ENCODE measurements around the gene NUTM2F. TPM values are rescaled to one million over a fixed set of nuclear protein-coding genes. Genes with fewer than 3 reads are reported as not detected.

NUTM2F gene
- total RNA-seq, 4 donors from 2014 or later, result not detected

GRCh38 chr9:94298949-94299599, 29.4 kb downstream of the NUTM2F start:
- H3K4me3 ChIP-seq, result no peak overlapping the region
- intact Hi-C loops (cut with DNase I), result no loop called here
- TF ChIP-seq EP300 (IDR thresholded peaks at IDR 0.05) (no peak), POLR2AphosphoS5 (IDR thresholded peaks at IDR 0.05) (no peak), POLR2A (IDR thresholded peaks at IDR 0.05; ENCODE audit: low read depth) (no peak), CTCF (IDR thresholded peaks at IDR 0.05) (no peak)
- peak overlapping the region in 1 of 4 donors; percentile 40 for H3K27ac ChIP-seq (replicated peaks in 1 of 4)
- H3K9me3 ChIP-seq, result no peaks in the 10 kb centered on the region
- DNase-seq (ENCODE audit: extremely low spot score), result no peak
- H3K4me1 ChIP-seq, result peaks cover 0 to 6% (median 0%) of the 10 kb centered on the region in 4 donors
- 81% methylated on average over 9 of the region's 9 CpGs for WGBS
- peaks cover 4 to 29% (median 17%) of the 10 kb centered on the region in 4 donors for H3K36me3 ChIP-seq
- no peaks in the 10 kb centered on the region for H3K27me3 ChIP-seq

GRCh38 chr9:94289691-94290090, 38.8 kb downstream of the NUTM2F start:
- intact Hi-C loops (cut with DNase I), result no loop called here
- no peak for DNase-seq (ENCODE audit: extremely low spot score)
- TF ChIP-seq EP300 (IDR thresholded peaks at IDR 0.05), result no peak
- no peak for TF ChIP-seq CTCF (IDR thresholded peaks at IDR 0.05)
- TF ChIP-seq POLR2AphosphoS5 (IDR thresholded peaks at IDR 0.05), result no peak
- no peak for TF ChIP-seq POLR2A (IDR thresholded peaks at IDR 0.05; ENCODE audit: low read depth)
- Histone ChIP-seq H3K4me1 (peaks cover 0 to 14% (median 13%) of the 10 kb centered on the region in 4 donors), H3K4me3 (no peak overlapping the region), H3K27me3 (no peaks in the 10 kb centered on the region), H3K9me3 (no peaks in the 10 kb centered on the region), H3K27ac (replicated peaks in 1 of 4) (no peak overlapping the region), H3K36me3 (peaks cover 15 to 30% (median 22%) of the 10 kb centered on the region in 4 donors)
- 87% methylated on average over 2 of the region's 2 CpGs for whole genome bisulfite sequencing

- 77% methylated on average over 7 of the region's 7 CpGs for WGBS
- H3K27ac ChIP-seq (replicated peaks in 1 of 4), result peak overlapping the region in 3 of 4 donors; percentile 8 to 61 (median 28)
- TF ChIP-seq EP300 (IDR thresholded peaks at IDR 0.05) (no peak), POLR2A (IDR thresholded peaks at IDR 0.05; ENCODE audit: low read depth) (no peak), CTCF (IDR thresholded peaks at IDR 0.05) (no peak), POLR2AphosphoS5 (IDR thresholded peaks at IDR 0.05) (no peak)
- H3K4me1 ChIP-seq, result peaks cover 0 to 14% (median 13%) of the 10 kb centered on the region in 4 donors
- H3K9me3 ChIP-seq, result no peaks in the 10 kb centered on the region
- H3K4me3 ChIP-seq, result no peak overlapping the region
- H3K27me3 ChIP-seq, result no peaks in the 10 kb centered on the region
- intact Hi-C loops (cut with DNase I), result no loop called here
- peaks cover under 1 to 14% (median 8%) of the 10 kb centered on the region in 4 donors for H3K36me3 ChIP-seq
- no peak for DNase-seq (ENCODE audit: extremely low spot score)
Observed at GRCh38 chr9:94287877-94288513, 40.4 kb downstream of the NUTM2F start.

- H3K9me3 ChIP-seq, result no peaks in the 10 kb centered on the region
- no peak for DNase-seq (ENCODE audit: extremely low spot score)
- no peak overlapping the region for H3K27ac ChIP-seq (replicated peaks in 1 of 4)
- intact Hi-C loops (cut with DNase I), result no loop called here
- peaks cover 0 to 11% (median 2%) of the 10 kb centered on the region in 4 donors for H3K36me3 ChIP-seq
- H3K27me3 ChIP-seq, result no peaks in the 10 kb centered on the region
- WGBS, result 96% methylated on average over 3 of the region's 3 CpGs
- H3K4me3 ChIP-seq, result no peak overlapping the region
- TF ChIP-seq POLR2AphosphoS5 (IDR thresholded peaks at IDR 0.05) (no peak), EP300 (IDR thresholded peaks at IDR 0.05) (no peak), POLR2A (IDR thresholded peaks at IDR 0.05; ENCODE audit: low read depth) (no peak), CTCF (IDR thresholded peaks at IDR 0.05) (no peak)
- peaks cover 0 to 14% (median 13%) of the 10 kb centered on the region in 4 donors for H3K4me1 ChIP-seq
Observed at GRCh38 chr9:94286116-94286515, 42.3 kb downstream of the NUTM2F start.
